Measurements from ENCODE around the gene CENPX. TPM values are rescaled to one million over a fixed set of nuclear protein-coding genes. Genes with fewer than 3 reads are reported as not detected.

CENPX gene
- total RNA-seq, 1 experiment from 2014 or later = 77.9 TPM

- peaks cover 5% of the 10 kb centered on the region for H3K79me1 ChIP-seq (ENCODE audit: insufficient read depth, low read depth, low read length, poor library complexity, severe bottlenecking)
- H3K9me3 ChIP-seq (ENCODE audit: control insufficient read depth, low read depth, low read length) = no peaks in the 10 kb centered on the region
- no peak overlapping the region for H3K4ac ChIP-seq (ENCODE audit: low read depth, low read length)
- H2AFZ ChIP-seq (ENCODE audit: low read length) = no peak overlapping the region
- H3K14ac ChIP-seq (ENCODE audit: insufficient read depth, low read length) = no peak overlapping the region
- no peaks in the 10 kb centered on the region for H3K79me2 ChIP-seq (ENCODE audit: insufficient read depth, low read length)
- H3K9ac ChIP-seq (ENCODE audit: extremely low read depth, insufficient read length, low read length) = no peak overlapping the region
- no peaks in the 10 kb centered on the region for H3K4me1 ChIP-seq (ENCODE audit: insufficient read depth, low read length)
- no peak overlapping the region for H2BK120ac ChIP-seq (ENCODE audit: low read depth, low read length, poor library complexity, severe bottlenecking)
- H4K8ac ChIP-seq (replicated peaks; ENCODE audit: insufficient read length, low read depth, low read length) = no peak overlapping the region
- no peaks in the 10 kb centered on the region for H3K27me3 Mint-ChIP-seq (ENCODE audit: low read depth)
- no peak overlapping the region for H3K27ac ChIP-seq (ENCODE audit: insufficient read length, low read depth, low read length)
- H3K4me3 Mint-ChIP-seq = no peak overlapping the region
- peaks cover 7 to 12% of the 10 kb centered on the region in 2 experiments for H3K4me1 Mint-ChIP-seq
- no peak overlapping the region for H2BK12ac ChIP-seq (ENCODE audit: insufficient read length, low read depth, low read length)
- TF ChIP-seq CTCF (conservative IDR thresholded peaks at IDR 0.05) = no peak
- no peak overlapping the region for H3K4me2 ChIP-seq (ENCODE audit: insufficient read depth, insufficient read length, low read length)
- H3T11ph ChIP-seq (ENCODE audit: low read length) = no peak overlapping the region
- no peak overlapping the region for H2BK5ac ChIP-seq (ENCODE audit: insufficient read length, low read length)
- no peak overlapping the region for H3K23ac ChIP-seq (ENCODE audit: insufficient read length, low read depth, low read length)
- H3K9me3 Mint-ChIP-seq = no peaks in the 10 kb centered on the region
- H2BK20ac ChIP-seq (ENCODE audit: low read depth, low read length, poor library complexity, severe bottlenecking) = no peak overlapping the region
- no peak overlapping the region for H3K56ac ChIP-seq (ENCODE audit: insufficient read length, low read depth, low read length)
- DNase-seq = no peak
- H3K27me3 ChIP-seq (ENCODE audit: insufficient read depth, low read length) = no peaks in the 10 kb centered on the region
- H3K27ac Mint-ChIP-seq = no peak overlapping the region
- H2BK15ac ChIP-seq (ENCODE audit: low read depth, low read length) = no peak overlapping the region
- no peak overlapping the region for H4K5ac ChIP-seq (ENCODE audit: insufficient read length, low read depth, low read length)
- H3K18ac ChIP-seq (ENCODE audit: insufficient read length, low read depth, low read length) = no peak overlapping the region
- no peak overlapping the region for H4K91ac ChIP-seq (ENCODE audit: insufficient read length, low read depth, low read length)
- H3K23me2 ChIP-seq (ENCODE audit: insufficient read length, low read depth, low read length, poor library complexity, severe bottlenecking) = peaks cover 5% of the 10 kb centered on the region
- peaks cover 2 to 8% (median 3%) of the 10 kb centered on the region in 3 experiments; a peak in 4 of 7 replicates for H3K36me3 Mint-ChIP-seq (ENCODE audit: insufficient read depth in 1 of 3, low read depth in 3 of 3)
- WGBS (ENCODE audit: extremely low coverage, insufficient read length, low lambda C conversion rate) = no CpG with 5 or more reads among the region's 13 CpGs
- H4K20me1 ChIP-seq (ENCODE audit: control insufficient read depth, insufficient read depth, insufficient read length) = no peaks in the 10 kb centered on the region
- no peak overlapping the region for H2AK5ac ChIP-seq (ENCODE audit: insufficient read length, low read length)
Observed at GRCh38 chr17:82017612-82018151, 5.0 kb downstream of the CENPX start.

Data from H9 (cell line).